HG02623 (cell line): ENCODE data around the gene NAPB.

Experiments used
- ATAC-seq: cut with Tn5 transposase; IDR thresholded peaks from one replicate; pipeline ENCODE4 v1.9.1; 2021; ENCODE audit warnings: moderate library complexity; ENCODE audit not compliant: unreplicated experiment

Gene NAPB

DNA sequence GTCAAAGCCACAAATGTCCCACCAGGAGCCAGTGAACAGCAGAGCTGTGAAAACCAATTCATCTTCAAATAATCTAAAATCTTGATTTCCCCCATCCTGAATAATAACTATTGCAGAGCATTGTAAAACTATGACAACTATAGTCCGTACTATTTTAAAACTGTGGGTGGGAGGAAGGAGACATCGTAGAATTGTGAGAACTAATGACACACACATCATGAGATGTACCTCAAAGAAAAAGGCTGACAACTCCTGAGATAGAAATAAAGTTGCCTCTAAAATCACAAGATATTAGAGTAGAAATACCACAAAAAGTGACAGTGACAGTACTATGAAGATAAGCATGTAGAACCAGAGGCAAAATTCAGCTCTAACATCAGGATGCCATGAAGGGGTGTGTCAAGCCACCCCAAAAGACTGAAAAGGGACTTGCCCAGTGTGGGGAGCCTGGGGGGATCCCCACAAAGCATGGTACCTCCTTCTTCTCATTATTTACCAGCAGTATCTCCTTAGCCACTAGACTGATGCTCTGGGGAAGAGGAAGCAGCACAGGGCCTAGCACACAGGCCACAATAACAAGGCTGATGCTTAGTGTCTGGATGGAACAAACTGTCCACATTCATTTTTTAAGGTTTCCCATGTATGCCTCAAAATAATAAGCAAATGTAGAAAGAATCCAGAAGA lies 13.4 kb downstream of the NAPB start:
- peak; percentile 84 for ATAC-seq

- ATAC-seq = no peak
Observed at GRCh38 chr20:23406880-23407279, 14.4 kb downstream of the NAPB start.

GRCh38 chr20:23404196-23404595 lies 17.1 kb downstream of the NAPB start:
- no peak for ATAC-seq

DNA sequence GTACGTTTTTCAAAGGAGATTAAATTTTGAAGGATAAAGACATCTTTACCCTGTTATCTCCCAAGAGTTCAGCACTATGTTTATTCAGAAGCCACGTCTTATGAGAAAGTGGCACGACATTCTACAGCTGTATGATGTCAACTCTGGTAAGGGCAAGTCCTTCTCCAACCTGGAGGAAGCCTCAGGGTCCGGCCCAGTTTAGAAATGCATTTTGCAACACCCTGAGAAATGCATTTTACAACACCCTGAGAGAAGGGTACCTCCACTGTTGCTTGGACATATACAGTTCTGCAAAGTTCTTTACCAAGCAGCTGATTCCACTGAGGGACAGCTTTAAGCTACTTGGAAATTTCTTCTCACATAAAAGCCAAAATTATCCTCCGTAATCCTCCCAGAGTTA lies 17.5 kb downstream of the NAPB start:
- ATAC-seq = no peak

GRCh38 chr20:23401051-23401450 lies 20.2 kb downstream of the NAPB start:
- ATAC-seq = no peak

GRCh38 chr20:23399568-23400241 lies 21.6 kb downstream of the NAPB start:
- ATAC-seq = no peak

- ATAC-seq = no peak
Observed at GRCh38 chr20:23397961-23398360, 23.3 kb downstream of the NAPB start.

- no peak for ATAC-seq
Observed at GRCh38 chr20:23396950-23397627, 24.2 kb downstream of the NAPB start.

GRCh38 chr20:23393996-23394775 lies 27.1 kb downstream of the NAPB start:
- ATAC-seq = no peak

- ATAC-seq = peak; percentile 50
Observed at GRCh38 chr20:23391707-23392310, 29.5 kb downstream of the NAPB start.

GRCh38 chr20:23390091-23390774 lies 31.1 kb downstream of the NAPB start:
- no peak for ATAC-seq

- ATAC-seq = no peak
Observed at GRCh38 chr20:23387118-23387443, 34.2 kb downstream of the NAPB start.

- ATAC-seq = no peak
Observed at GRCh38 chr20:23386304-23387117, 34.8 kb downstream of the NAPB start.

DNA sequence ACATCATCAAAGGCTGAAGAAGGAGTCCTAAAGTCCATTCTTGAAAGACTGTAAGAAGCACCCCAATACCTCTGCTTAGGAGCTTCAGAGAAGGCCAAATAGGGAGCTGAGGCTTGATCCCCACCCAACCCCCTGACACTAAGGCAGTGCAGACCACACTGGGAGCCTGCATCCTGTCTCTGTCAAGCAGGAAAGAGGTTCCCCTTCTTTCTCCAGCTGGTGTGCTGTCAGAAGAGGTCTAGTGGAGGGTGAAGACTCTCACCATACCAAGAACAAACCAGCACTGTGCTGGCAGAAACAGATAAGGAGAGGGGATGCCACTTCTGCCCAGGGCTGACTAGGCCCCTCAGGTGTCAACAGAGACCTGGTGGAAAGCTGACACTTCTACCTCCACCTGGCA lies 39.4 kb downstream of the NAPB start:
- no peak for ATAC-seq

GRCh38 chr20:23379772-23380171 lies 41.5 kb downstream of the NAPB start:
- ATAC-seq = no peak

DNA sequence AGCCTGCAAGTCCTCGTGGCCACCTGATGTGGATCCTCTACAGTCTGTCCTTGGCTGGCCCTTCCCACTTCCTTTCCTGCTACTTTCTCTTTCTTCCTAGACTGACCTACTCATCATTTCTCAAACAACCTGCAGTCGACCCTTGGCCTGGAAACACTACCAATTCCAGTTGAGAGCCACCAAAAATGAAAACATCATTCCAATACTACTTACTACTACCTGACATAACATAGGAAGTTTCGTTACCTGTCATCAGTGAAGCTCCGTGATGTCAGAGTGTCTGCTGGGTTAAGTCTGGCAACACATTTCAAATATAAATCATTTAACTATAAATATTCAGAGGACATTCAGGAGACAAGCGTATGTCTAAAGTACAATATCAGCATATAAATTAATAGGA lies 45.5 kb downstream of the NAPB start:
- ATAC-seq = no peak

GRCh38 chr20:23374441-23374840 lies 46.8 kb downstream of the NAPB start:
- ATAC-seq = no peak

GRCh38 chr20:23371496-23371895 lies 49.8 kb downstream of the NAPB start:
- ATAC-seq = no peak

DNA sequence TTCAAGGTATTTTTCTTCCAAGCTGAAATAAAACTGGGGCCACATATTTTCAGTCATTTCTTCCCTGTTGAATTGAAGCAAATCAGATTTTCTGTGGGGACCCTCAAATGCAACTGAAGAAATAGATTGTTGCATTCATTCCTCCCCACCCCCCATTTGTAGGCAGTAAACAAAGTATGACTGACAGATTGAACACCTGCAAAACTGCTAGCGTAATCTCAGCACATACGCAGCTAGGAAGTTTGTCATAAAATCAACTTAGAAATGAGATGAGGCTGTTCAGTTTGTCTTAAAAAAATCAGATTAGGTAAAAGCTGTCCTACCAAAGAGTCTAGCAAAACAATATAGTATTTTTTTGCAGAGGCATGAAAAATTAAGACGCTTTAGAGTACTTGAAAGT lies 50.4 kb downstream of the NAPB start:
- ATAC-seq = no peak

DNA sequence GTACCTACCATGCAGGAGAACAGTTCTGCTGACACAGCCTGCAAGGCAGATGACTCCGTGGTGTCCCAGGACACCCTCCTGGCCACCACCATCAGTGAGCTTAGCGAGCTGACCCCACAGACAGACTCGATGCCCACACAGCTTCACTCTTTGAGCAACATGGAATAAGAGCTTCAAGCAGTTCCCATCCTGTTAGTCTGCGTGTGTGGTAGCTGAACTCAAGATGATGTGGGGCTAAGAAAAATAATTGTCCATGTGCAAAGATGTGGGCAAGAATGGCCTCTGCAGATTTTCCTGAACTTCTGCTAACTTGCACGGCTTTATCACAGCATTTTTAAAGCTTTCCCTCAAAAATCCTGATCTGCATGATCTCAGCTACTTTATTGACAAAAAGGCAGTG lies 51.0 kb downstream of the NAPB start:
- ATAC-seq = no peak
